Daoy (cell line): ENCODE measurements around the gene RELCH. TPM values are rescaled to one million over a fixed set of nuclear protein-coding genes. Genes with fewer than 3 reads are reported as not detected.

Source experiments
- DNase-seq: peaks from one replicate; pipeline ENCODE4 v3.0.0-alpha.2; 2015; ENCODE audit warnings: low read depth
- total RNA-seq: library from RNA; depleted of rRNA; stranded (reverse); fragments of >200 nt; shearing (Covaris generic); gene quantifications from 2 replicates; pipeline ENCODE4 v1.2.3, GENCODE V29; 2014; rRNA removed

The RELCH gene
- total RNA-seq, 1 experiment from 2014 or later: 27.1 TPM

GRCh38 chr18:62339106-62339988 lies 152.3 kb downstream of the RELCH start:
- DNase-seq: peak; percentile 76

- DNase-seq: no peak
Measured at GRCh38 chr18:62340996-62341395, 153.9 kb downstream of the RELCH start.

- DNase-seq: peak; percentile 34
Measured at GRCh38 chr18:62341473-62341872, 154.4 kb downstream of the RELCH start.

- no peak for DNase-seq
Measured at GRCh38 chr18:62342884-62343283, 155.8 kb downstream of the RELCH start.

- DNase-seq: no peak
Measured at GRCh38 chr18:62343316-62343715, 156.3 kb downstream of the RELCH start.

- DNase-seq: no peak
Measured at GRCh38 chr18:62345909-62346308, 158.9 kb downstream of the RELCH start.

GRCh38 chr18:62346333-62347088 lies 159.5 kb downstream of the RELCH start:
- DNase-seq: no peak

- DNase-seq: peak; percentile 13
Measured at GRCh38 chr18:62347089-62347506, 160.0 kb downstream of the RELCH start.

GRCh38 chr18:62348474-62348873 lies 161.4 kb downstream of the RELCH start:
- no peak for DNase-seq

- DNase-seq: no peak
Measured at GRCh38 chr18:62353170-62353569, 166.1 kb downstream of the RELCH start.

GRCh38 chr18:62354151-62354550 lies 167.1 kb downstream of the RELCH start:
- no peak for DNase-seq

GRCh38 chr18:62357079-62357719 lies 170.1 kb downstream of the RELCH start:
- DNase-seq: no peak

Other genes starting within 250 kb of the RELCH start
- 8.2 and 14.9 TPM in 2 replicates for gene PIGN, start 199 bp upstream of the RELCH start, total RNA-seq
- 2.9 and 3.5 TPM in 2 replicates for gene TNFRSF11A, start 138.1 kb downstream of the RELCH start, total RNA-seq